ENCODE measurements around the gene ARHGAP18.

Gene ARHGAP18, protein sequence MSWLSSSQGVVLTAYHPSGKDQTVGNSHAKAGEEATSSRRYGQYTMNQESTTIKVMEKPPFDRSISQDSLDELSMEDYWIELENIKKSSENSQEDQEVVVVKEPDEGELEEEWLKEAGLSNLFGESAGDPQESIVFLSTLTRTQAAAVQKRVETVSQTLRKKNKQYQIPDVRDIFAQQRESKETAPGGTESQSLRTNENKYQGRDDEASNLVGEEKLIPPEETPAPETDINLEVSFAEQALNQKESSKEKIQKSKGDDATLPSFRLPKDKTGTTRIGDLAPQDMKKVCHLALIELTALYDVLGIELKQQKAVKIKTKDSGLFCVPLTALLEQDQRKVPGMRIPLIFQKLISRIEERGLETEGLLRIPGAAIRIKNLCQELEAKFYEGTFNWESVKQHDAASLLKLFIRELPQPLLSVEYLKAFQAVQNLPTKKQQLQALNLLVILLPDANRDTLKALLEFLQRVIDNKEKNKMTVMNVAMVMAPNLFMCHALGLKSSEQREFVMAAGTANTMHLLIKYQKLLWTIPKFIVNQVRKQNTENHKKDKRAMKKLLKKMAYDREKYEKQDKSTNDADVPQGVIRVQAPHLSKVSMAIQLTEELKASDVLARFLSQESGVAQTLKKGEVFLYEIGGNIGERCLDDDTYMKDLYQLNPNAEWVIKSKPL

GRCh38 chr6:129709769-129710449 is at the start of gene ARHGAP18:
TSS of gene ARHGAP18 (minus strand) at chr6:129710177. CDS start at chr6:129710136, 41 bp downstream.
- peak; percentile 31 to 48 for DNase-seq (ENCODE audit: low read depth in 2 of 2, low spot score in 1 of 2)

DNA sequence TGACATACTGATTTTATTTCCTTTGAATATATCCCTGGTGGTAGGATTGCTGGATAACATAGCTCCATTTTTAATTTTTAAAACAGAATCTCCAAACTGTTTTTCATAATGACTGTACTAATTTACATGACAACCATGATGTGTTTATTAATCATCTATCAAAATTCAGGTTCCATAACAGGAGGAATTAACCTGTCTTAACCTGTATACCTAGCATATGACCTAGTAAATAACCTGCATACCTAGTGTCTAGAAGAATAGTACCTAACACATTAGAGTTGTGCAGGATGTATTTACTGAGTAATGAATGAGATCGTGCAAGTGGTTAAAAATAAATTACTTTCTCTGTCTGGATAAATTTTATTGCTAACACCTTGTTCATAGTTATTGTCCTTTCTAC is 45.8 kb upstream of the ARHGAP18 start:
- DNase-seq (ENCODE audit: low read depth in 2 of 2, low spot score in 1 of 2) = no peak

- no peak for DNase-seq (ENCODE audit: low read depth in 2 of 2, low spot score in 1 of 2)
Measured at GRCh38 chr6:129754750-129755149, 44.8 kb upstream of the ARHGAP18 start.

DNA sequence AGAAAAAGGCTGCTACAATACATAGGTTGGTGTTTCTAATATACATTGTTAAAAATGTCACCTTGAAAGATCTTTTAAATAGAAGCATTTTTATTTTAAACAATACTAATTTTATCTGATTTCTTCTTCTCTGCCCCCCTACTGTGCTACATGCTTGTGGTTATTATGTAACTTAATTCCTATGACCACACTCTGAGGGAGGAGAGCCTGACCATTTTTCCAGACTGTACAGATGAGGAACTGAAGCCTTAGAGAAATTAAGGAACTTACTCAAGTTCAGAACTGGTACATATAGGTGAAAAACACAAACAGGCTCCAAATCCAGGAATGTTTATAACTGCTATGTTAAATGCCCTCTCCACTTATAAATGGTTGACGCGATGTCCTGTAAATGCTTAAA is 43.4 kb upstream of the ARHGAP18 start:
- no peak for DNase-seq (ENCODE audit: low read depth in 2 of 2, low spot score in 1 of 2)

GRCh38 chr6:129751384-129751783 is 41.4 kb upstream of the ARHGAP18 start:
- DNase-seq (ENCODE audit: low read depth in 2 of 2, low spot score in 1 of 2) = no peak

DNA sequence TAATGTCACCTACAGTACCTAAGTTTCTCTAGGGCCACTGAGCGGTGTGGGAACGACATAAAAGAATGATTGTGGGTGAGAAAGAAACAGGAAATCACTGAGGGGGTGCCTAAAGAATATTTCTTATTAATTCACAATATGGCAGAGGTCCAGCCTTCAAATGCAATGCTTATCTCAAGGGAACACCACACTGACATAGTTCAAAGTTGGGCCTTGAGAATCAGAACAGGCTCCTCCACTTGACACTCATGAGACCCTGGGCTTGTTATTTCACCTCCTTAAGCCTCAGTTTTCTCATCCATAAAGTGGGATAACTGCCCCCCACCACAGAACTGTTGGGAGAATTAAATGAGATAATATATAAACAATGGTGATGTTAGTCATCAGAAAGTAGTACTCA is 40.4 kb upstream of the ARHGAP18 start:
- no peak for DNase-seq (ENCODE audit: low read depth in 2 of 2, low spot score in 1 of 2)

DNA sequence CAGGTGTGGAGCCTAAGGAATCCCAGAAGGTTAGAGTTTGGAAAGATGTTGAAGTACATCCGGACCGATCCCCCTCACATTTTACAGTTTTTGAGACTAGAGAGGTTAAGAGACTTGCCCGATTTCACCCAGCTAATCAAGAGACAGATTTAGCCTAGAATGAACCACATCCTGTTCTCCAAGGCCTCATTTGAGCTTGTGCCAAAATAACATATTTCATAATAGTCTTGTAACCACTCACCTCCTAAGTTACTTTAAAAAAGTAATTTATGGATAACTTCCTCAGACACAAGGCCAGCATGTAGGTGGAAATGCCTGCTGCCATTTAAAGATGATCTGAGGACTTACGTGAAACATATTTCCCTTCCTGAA is 39.8 kb upstream of the ARHGAP18 start:
- DNase-seq (ENCODE audit: low read depth in 2 of 2, low spot score in 1 of 2) = no peak

DNA sequence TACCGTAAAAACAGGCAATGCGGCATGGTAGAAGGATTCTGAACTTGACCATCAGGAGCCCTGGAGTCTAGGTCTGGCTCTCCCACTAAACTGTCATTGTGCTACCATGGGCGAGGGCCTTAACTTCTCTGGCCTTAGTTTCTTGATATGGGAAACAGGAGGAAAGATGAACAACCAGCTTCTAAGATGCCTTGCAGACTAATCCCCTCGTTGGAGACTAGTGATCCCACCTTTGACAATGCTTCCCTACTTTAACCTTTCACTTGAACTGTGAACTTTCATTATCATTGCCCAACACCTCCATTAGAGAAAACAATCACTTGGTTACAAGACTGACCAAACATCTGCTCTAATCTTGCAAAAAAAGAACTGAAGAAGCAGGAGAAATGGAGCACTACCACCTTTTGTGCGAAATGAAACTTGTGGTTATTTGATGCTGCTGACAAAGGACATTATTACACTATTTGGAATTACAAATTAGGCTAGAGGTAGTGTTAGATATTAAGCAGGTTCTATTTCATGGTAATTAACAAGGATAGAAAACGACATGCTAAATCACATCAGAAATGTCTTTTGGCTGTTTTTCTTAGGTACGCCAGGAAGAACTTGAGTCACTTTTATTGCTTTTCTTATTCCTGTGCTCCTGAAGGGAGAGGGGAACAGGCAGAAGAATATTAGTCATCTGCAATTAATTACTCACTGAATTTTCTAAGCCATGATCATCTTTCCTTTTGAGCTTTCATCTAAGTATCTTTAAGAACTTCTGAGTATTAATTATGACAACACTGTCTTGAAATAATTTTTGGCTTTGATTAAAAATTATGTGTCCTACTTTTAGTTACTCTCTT is 39.1 kb upstream of the ARHGAP18 start:
- no peak for DNase-seq (ENCODE audit: low read depth in 2 of 2, low spot score in 1 of 2)

DNA sequence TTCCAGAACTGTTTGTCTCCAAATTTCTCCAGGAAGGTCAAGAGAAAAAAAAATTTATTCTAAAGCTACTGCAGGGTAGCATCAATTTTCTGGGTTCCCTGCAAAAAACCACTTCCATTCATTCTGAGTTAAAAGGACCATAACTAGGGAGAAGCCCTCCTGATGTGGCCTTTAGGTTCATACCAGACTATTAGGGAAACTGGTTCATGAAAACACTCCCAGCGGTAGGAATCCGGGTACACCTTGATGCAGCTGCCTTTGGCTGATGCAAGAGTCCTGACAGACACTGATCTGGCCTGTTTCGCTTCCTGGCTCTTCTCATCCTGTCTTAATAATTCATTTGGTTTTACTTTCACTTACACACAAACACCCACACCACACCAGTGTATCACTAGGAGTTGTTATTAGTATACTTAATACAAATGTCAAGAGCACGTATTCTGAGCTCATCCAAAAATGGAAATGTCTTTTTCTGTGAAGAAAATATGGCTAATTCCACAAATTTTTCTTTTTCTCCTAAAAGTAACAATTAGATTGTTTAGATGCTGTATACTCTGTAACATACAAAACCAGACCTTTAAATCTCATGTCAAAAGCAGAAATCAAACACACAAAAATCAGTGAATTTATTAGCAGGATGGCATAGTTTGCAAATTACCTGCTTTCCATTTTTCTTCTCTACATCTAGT is 38.4 kb upstream of the ARHGAP18 start:
- peak; percentile 23 to 24 for DNase-seq (ENCODE audit: low read depth in 2 of 2, low spot score in 1 of 2)

DNA sequence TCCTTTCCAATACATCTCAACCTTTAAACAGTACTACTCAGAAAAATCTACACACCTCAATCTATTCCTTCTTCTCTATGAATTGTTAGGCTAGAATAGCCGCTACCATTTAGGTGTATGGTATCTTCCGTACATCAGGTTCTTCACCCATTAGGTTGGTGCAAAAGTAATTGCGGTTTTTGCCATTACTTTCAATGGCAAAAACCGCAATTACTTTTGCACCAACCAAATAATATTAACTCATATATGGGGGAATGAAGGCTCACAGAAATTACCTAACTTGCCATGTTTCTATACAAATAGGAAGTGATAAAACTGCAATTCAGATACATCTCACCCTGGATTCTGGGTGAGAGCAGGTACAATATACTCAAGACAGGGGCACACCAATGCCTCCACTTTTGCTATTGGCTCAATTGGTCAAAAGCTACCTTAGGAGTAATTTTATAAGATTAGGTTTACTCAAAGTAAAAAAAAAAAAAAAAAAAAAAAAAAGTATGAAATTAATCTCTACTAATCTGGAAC is 37.7 kb upstream of the ARHGAP18 start:
- no peak for DNase-seq (ENCODE audit: low read depth in 2 of 2, low spot score in 1 of 2)

DNA sequence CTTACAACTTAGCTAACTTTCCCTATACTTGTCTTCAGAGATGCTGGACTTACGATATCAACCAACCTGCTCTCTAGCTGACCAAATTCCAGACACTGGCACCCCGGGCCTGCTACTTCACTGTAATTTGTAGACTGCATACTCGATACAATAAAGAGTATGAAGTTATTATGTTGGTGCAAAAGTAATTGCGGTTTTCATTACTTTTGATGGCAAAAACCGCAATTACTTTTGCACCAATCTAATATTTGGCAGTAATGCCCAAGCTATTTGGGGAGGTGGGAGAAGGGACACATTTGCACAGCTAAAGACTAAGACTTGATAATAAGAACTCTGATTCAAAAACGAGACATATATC is 34.9 kb upstream of the ARHGAP18 start:
- no peak for DNase-seq (ENCODE audit: low read depth in 2 of 2, low spot score in 1 of 2)

GRCh38 chr6:129744201-129744879 is 34.4 kb upstream of the ARHGAP18 start:
- no peak for DNase-seq (ENCODE audit: low read depth in 2 of 2, low spot score in 1 of 2)

DNA sequence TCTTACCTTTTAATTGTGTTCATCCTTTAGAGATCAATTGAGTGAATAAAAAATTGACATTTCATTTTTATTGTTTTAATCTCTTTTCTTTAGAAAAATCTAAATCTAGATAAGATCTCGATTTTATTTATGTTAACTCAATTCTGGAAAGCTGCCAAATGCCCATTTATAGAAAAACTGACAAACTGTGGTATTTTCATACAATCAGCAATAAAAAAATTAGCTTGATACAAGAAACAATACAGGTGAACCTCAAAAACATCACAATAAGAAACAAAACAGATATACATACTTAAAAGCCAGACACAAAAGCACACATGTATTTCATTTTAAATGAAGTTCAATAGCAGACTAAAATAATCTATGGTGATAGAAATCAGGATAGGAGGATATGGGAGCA is 30.0 kb upstream of the ARHGAP18 start:
- no peak for DNase-seq (ENCODE audit: low read depth in 2 of 2, low spot score in 1 of 2)

GRCh38 chr6:129736105-129736504 is 26.1 kb upstream of the ARHGAP18 start:
- no peak for DNase-seq (ENCODE audit: low read depth in 2 of 2, low spot score in 1 of 2)

GRCh38 chr6:129733290-129733689 is 23.3 kb upstream of the ARHGAP18 start:
- DNase-seq (ENCODE audit: low read depth in 2 of 2, low spot score in 1 of 2) = no peak

- no peak for DNase-seq (ENCODE audit: low read depth in 2 of 2, low spot score in 1 of 2)
Measured at GRCh38 chr6:129732542-129732941, 22.6 kb upstream of the ARHGAP18 start.

- DNase-seq (ENCODE audit: low read depth in 2 of 2, low spot score in 1 of 2) = no peak
Measured at GRCh38 chr6:129732034-129732433, 22.1 kb upstream of the ARHGAP18 start.

GRCh38 chr6:129731428-129731827 is 21.5 kb upstream of the ARHGAP18 start:
- DNase-seq (ENCODE audit: low read depth in 2 of 2, low spot score in 1 of 2) = no peak

- no peak for DNase-seq (ENCODE audit: low read depth in 2 of 2, low spot score in 1 of 2)
Measured at GRCh38 chr6:129730477-129731165, 20.6 kb upstream of the ARHGAP18 start.

Data from stimulated activated CD8-positive, alpha-beta memory T cell treated with anti-CD3 and anti-CD28 coated beads, Interleukin-4, amount 100 ng/mL, for 4 hours (primary cell).